ENCODE results near the gene WNT7B. TPM values are rescaled to one million over a fixed set of nuclear protein-coding genes. Genes with fewer than 3 reads are reported as not detected.

WNT7B gene
- total and polyA plus RNA-seq, 2 of the 8 experiments (the other 6 are each of a cell fraction or from before 2014, with no cell fraction given): 0.14 to 0.24 TPM

- H3K79me1 ChIP-seq (ENCODE audit: low read depth, low read length): no peaks in the 10 kb centered on the region
- no peaks in the 10 kb centered on the region for H4K20me1 ChIP-seq (replicated peaks in 1 of 2; ENCODE audit: control insufficient read depth in 1 of 2, insufficient read depth in 2 of 2, low read length in 2 of 2)
- peaks cover 0 to 5% (median 0%) of the 10 kb centered on the region in 4 experiments; a peak in 3 of 7 replicates for H3K27me3 ChIP-seq (replicated peaks in 1 of 4; ENCODE audit: control insufficient read depth in 3 of 4, extremely low read depth in 1 of 4, insufficient read depth in 3 of 4, low read length in 3 of 4)
- 80% methylated on average over 7 of the region's 7 CpGs; no CpG with 5 or more reads in 1 of the 2 experiments for WGBS, 2 experiments (ENCODE audit: extremely low coverage in 1 of 2, insufficient coverage in 1 of 2, insufficient read length in 1 of 2, insufficient replicate concordance in 2 of 2, low coverage in 1 of 2, low lambda C conversion rate in 2 of 2, missing lambda C conversion rate in 1 of 2)
- no peaks in the 10 kb centered on the region for H3K9me3 ChIP-seq (ENCODE audit: insufficient read depth in 2 of 2, low read depth in 1 of 2, low read length in 1 of 2)
- H2BK20ac ChIP-seq (ENCODE audit: low read length): no peak overlapping the region
- H2AK5ac ChIP-seq (ENCODE audit: low read depth, low read length): no peak overlapping the region
- H3K23ac ChIP-seq (ENCODE audit: insufficient read length): no peak overlapping the region
- H4K91ac ChIP-seq (replicated peaks; ENCODE audit: insufficient read length, low read length): no peak overlapping the region
- no peak overlapping the region for H2BK15ac ChIP-seq (ENCODE audit: low read length)
- DNase-seq (ENCODE audit: low read depth in 1 of 2, low spot score in 2 of 2) (no peak), FAIRE-seq (no peak)
- ChIA-PET POLR2A (ENCODE audit: partially characterized antibody) (interaction anchor here (0.6 kb wide), 1 partner anchor 268 kb away, joined by 3 read pairs; no protein-coding TSS in a partner anchor), CTCF (ENCODE audit: partially characterized antibody) (interaction anchor here (0.7 to 3.0 kb wide), 12 partner anchors 7 to 410 kb away, joined by 3 to 11 read pairs (median 4); no protein-coding TSS in a partner anchor)
- H3K9ac ChIP-seq (replicated peaks in 1 of 4; ENCODE audit: extremely low read depth in 1 of 4, low read depth in 3 of 4, low read length in 3 of 4): no peak overlapping the region
- no peak overlapping the region for H3K14ac ChIP-seq (ENCODE audit: insufficient read length)
- peaks cover 0 to 3% (median 1%) of the 10 kb centered on the region in 4 experiments; a peak in 2 of 7 replicates for H3K4me1 ChIP-seq (replicated peaks in 1 of 4; ENCODE audit: control insufficient read depth in 3 of 4, insufficient read depth in 4 of 4, low read length in 3 of 4)
- H3K4ac ChIP-seq (replicated peaks; ENCODE audit: insufficient read length, low read depth, low read length): no peak overlapping the region
- H3K4me3 ChIP-seq (ENCODE audit: extremely low read depth in 1 of 4, insufficient read depth in 2 of 4, low read depth in 3 of 4, low read length in 4 of 4): no peak overlapping the region
- no peak overlapping the region; the same call in 1 of the 2 replicates for H3K18ac ChIP-seq (ENCODE audit: extremely low read depth, low read length)
- H4K5ac ChIP-seq (ENCODE audit: insufficient read length, low read depth, low read length): peak overlapping the region; percentile 34
- no peak overlapping the region for H4K8ac ChIP-seq (ENCODE audit: extremely low read depth, insufficient read depth, low read length)
- TF ChIP-seq TEAD4 (IDR thresholded peaks at IDR 0.05; ENCODE audit: low read depth, low read length) (peak; percentile 57; the same call in 1 of the 2 replicates), GABPA (IDR thresholded peaks at IDR 0.05; ENCODE audit: borderline replicate concordance, insufficient read depth, low read length) (no peak)
- no peak overlapping the region for H2BK120ac ChIP-seq (replicated peaks; ENCODE audit: low read depth, low read length)
- no peak overlapping the region for H3K56ac ChIP-seq (replicated peaks; ENCODE audit: insufficient read length, low read depth, low read length)
- peaks cover 4% of the 10 kb centered on the region; the same call in 1 of the 2 replicates for H3K23me2 ChIP-seq (ENCODE audit: low read depth, low read length)
- no peak overlapping the region for H3K4me2 ChIP-seq (ENCODE audit: insufficient read depth in 1 of 2, low read depth in 2 of 2, low read length in 2 of 2)
- no peaks in the 10 kb centered on the region for H3K36me3 ChIP-seq (ENCODE audit: control insufficient read depth in 2 of 4, insufficient read depth in 4 of 4, low read length in 3 of 4)
- H3K79me2 ChIP-seq (ENCODE audit: control insufficient read depth in 1 of 2, insufficient read depth in 2 of 2, low read length in 2 of 2): no peaks in the 10 kb centered on the region
- H3K27ac ChIP-seq (ENCODE audit: low read depth, low read length): no peak overlapping the region
- no peak overlapping the region; the same call in 1 of the 2 replicates for H2BK5ac ChIP-seq (ENCODE audit: low read depth, low read length)
- H2BK12ac ChIP-seq (ENCODE audit: low read depth, low read length): no peak overlapping the region
- 0 out of 2 replicates have a peak overlapping the region, but pooled peaks have one; percentile 11 for H2AFZ ChIP-seq (ENCODE audit: low read length)
These were observed 10.3 kb upstream of the WNT7B start for GRCh38 chr22:45987136-45987861.
